Activated CD4-positive, CD25-positive, alpha-beta regulatory T cell treated with anti-CD3 and anti-CD28 coated beads, Interleukin-2, amount 50 U/mL, for 24 hours (primary cell): Measurements from ENCODE around the gene GLE1.

ENCODE experiments used
- ATAC-seq, 2 donors: fragments of 150-1000 bp; cut with Tn5 transposase; one replicate each; pipeline ENCODE4 v1.10.0; 2021; ENCODE audit warnings: mild to moderate bottlenecking in 1 of 2, moderate library complexity in 1 of 2

GLE1 gene

GRCh38 chr9:128504485-128505413, at the start of gene GLE1:
Gene GLE1, plus strand, starts transcription at chr9:128504719. Its CDS starts 87 bp downstream, at chr9:128504806.
- ATAC-seq: peak; percentile 95 to 96

- ATAC-seq: no peak
These were observed 49.5 kb upstream of the GLE1 start for GRCh38 chr9:128454991-128455390.

- peak; percentile 86 to 93 for ATAC-seq
These were observed 48.5 kb upstream of the GLE1 start, which contains the start of gene ODF2 for GRCh38 chr9:128455849-128456612. Gene ODF2, plus strand, starts transcription at chr9:128456006. Its CDS starts 86 bp downstream, at chr9:128456092.

GRCh38 chr9:128456613-128457061, 47.9 kb upstream of the GLE1 start:
- peak; percentile 60 to 69 for ATAC-seq

GRCh38 chr9:128457207-128457606, 47.3 kb upstream of the GLE1 start:
- no peak for ATAC-seq

- no peak for ATAC-seq
These were observed 45.5 kb upstream of the GLE1 start for GRCh38 chr9:128459011-128459410.

GRCh38 chr9:128469070-128469469, 35.4 kb upstream of the GLE1 start:
- ATAC-seq: no peak

GRCh38 chr9:128470560-128470959, 34.0 kb upstream of the GLE1 start:
- ATAC-seq: no peak

- no peak for ATAC-seq
These were observed 31.4 kb upstream of the GLE1 start for GRCh38 chr9:128473104-128473503.

GRCh38 chr9:128475867-128476266, 28.7 kb upstream of the GLE1 start:
- no peak for ATAC-seq

GRCh38 chr9:128479262-128479661, 25.3 kb upstream of the GLE1 start:
- ATAC-seq: no peak

- no peak for ATAC-seq
These were observed 23.0 kb upstream of the GLE1 start for GRCh38 chr9:128481561-128481960.

GRCh38 chr9:128482186-128482585, 22.3 kb upstream of the GLE1 start:
- ATAC-seq: no peak

GRCh38 chr9:128484686-128485413, 19.7 kb upstream of the GLE1 start:
- ATAC-seq: no peak

GRCh38 chr9:128485414-128485855, 19.1 kb upstream of the GLE1 start:
- no peak for ATAC-seq

GRCh38 chr9:128486201-128486600, 18.3 kb upstream of the GLE1 start:
- no peak for ATAC-seq

- no peak for ATAC-seq
These were observed 11.1 kb upstream of the GLE1 start for GRCh38 chr9:128493424-128493823.

- no peak for ATAC-seq
These were observed 10.3 kb upstream of the GLE1 start for GRCh38 chr9:128494108-128494745.

GRCh38 chr9:128494746-128495129, 9.8 kb upstream of the GLE1 start:
- no peak for ATAC-seq

- no peak for ATAC-seq
These were observed 9.2 kb upstream of the GLE1 start for GRCh38 chr9:128495296-128495695.

- no peak for ATAC-seq
These were observed 8.6 kb upstream of the GLE1 start for GRCh38 chr9:128495804-128496417.
